Glutamatergic neuron (in vitro differentiated cells): Measurements from ENCODE around the gene HELZ2. TPM values are rescaled to one million over a fixed set of nuclear protein-coding genes. Genes with fewer than 3 reads are reported as not detected.

Source experiments
- DNase-seq: peaks from one replicate; pipeline ENCODE4 v3.0.0; 2022
- H3K27ac Mint-ChIP-seq: one replicate; pipeline ENCODE4 v1.8.0; 2020; ENCODE audit warnings: mild to moderate bottlenecking, mixed read lengths, inconsistent platforms; ENCODE audit not compliant: unreplicated experiment
- H3K27me3 Mint-ChIP-seq: one replicate; pipeline ENCODE4 v1.8.0; 2020; ENCODE audit warnings: mild to moderate bottlenecking, moderate library complexity, mixed read lengths, inconsistent platforms; ENCODE audit not compliant: unreplicated experiment
- H3K36me3 Mint-ChIP-seq: one replicate; pipeline ENCODE4 v1.8.0; 2020; ENCODE audit warnings: mild to moderate bottlenecking, mixed read lengths, inconsistent platforms; ENCODE audit not compliant: unreplicated experiment
- H3K4me1 Mint-ChIP-seq: one replicate; pipeline ENCODE4 v1.8.0; 2020; ENCODE audit warnings: mild to moderate bottlenecking, low read depth, mixed read lengths, inconsistent platforms; ENCODE audit not compliant: unreplicated experiment
- H3K4me3 Mint-ChIP-seq: one replicate; pipeline ENCODE4 v1.8.0; 2020; ENCODE audit warnings: mild to moderate bottlenecking, mixed read lengths, inconsistent platforms; ENCODE audit not compliant: unreplicated experiment
- H3K9me3 Mint-ChIP-seq: one replicate; pipeline ENCODE4 v1.8.0; 2020; ENCODE audit warnings: mild to moderate bottlenecking, moderate library complexity, mixed read lengths, inconsistent platforms; ENCODE audit not compliant: unreplicated experiment
- CTCF ChIP-seq: fragments of 200-600 bp; sonication (generic); IDR thresholded peaks from one replicate; pipeline ENCODE4 v1.5.0; 2021; ENCODE audit not compliant: partially characterized antibody, unreplicated experiment
- total RNA-seq: library from RNA; stranded (reverse); fragmentation: NEBNext Ultra II Directional; extraction: Animal tissue kit (Norgen Biotek cat#: 25700); gene quantifications from one replicate; pipeline ENCODE4 v1.2.1, GENCODE V29; 2021; ENCODE audit not compliant: unreplicated experiment

Gene HELZ2
- total RNA-seq, 1 donor from 2014 or later = 87.7 TPM

GRCh38 chr20:63568170-63568981 lies 5.7 kb downstream of the HELZ2 start:
- DNase-seq = no peak
- no peak for TF ChIP-seq CTCF
- H3K9me3 Mint-ChIP-seq = no peaks in the 10 kb centered on the region
- no peak overlapping the region for H3K4me3 Mint-ChIP-seq
- H3K4me1 Mint-ChIP-seq = no peaks in the 10 kb centered on the region
- H3K27me3 Mint-ChIP-seq = peaks cover 1% of the 10 kb centered on the region
- no peak overlapping the region for H3K27ac Mint-ChIP-seq
- H3K36me3 Mint-ChIP-seq = no peaks in the 10 kb centered on the region

GRCh38 chr20:63567386-63568169 lies 6.5 kb downstream of the HELZ2 start:
- Mint-ChIP-seq H3K27ac (no peak overlapping the region), H3K36me3 (no peaks in the 10 kb centered on the region), H3K4me3 (no peak overlapping the region), H3K4me1 (no peaks in the 10 kb centered on the region), H3K9me3 (no peaks in the 10 kb centered on the region), H3K27me3 (peaks cover 1% of the 10 kb centered on the region)
- no peak for TF ChIP-seq CTCF
- DNase-seq = no peak

DNA sequence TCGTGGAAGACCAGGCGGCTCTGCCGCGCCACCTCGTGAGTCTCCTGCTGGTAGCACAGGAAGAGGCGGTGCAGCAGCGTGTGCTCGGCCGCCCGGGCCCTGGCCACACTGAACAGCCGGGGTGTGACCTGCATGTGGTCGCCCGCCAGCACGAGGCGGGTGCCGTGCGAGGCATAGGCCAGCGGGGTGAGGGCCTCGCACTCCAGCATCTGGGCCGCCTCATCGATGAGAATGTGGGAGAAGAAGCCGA lies 7.0 kb downstream of the HELZ2 start:
- TF ChIP-seq CTCF = no peak
- Mint-ChIP-seq H3K27ac (no peak overlapping the region), H3K9me3 (no peaks in the 10 kb centered on the region), H3K27me3 (peaks cover 1% of the 10 kb centered on the region), H3K36me3 (no peaks in the 10 kb centered on the region), H3K4me3 (no peak overlapping the region), H3K4me1 (no peaks in the 10 kb centered on the region)
- no peak for DNase-seq

- Mint-ChIP-seq H3K9me3 (no peaks in the 10 kb centered on the region), H3K36me3 (no peaks in the 10 kb centered on the region), H3K4me3 (no peak overlapping the region), H3K27me3 (peaks cover 1% of the 10 kb centered on the region), H3K27ac (no peak overlapping the region), H3K4me1 (no peaks in the 10 kb centered on the region)
- no peak for TF ChIP-seq CTCF
- no peak for DNase-seq
Measured at GRCh38 chr20:63566395-63567135, 7.5 kb downstream of the HELZ2 start.
